Measurements from ENCODE around the gene GRIN2D. TPM values are rescaled to one million over a fixed set of nuclear protein-coding genes. Genes with fewer than 3 reads are reported as not detected.
"Not testable (repeated sequence)": the region's sequence is repeated elsewhere in the genome, so short reads cannot be mapped to it uniquely, and the experiment has no call there.

Gene GRIN2D
- total RNA-seq, 6 experiments from 2014 or later = 2.8 to 4.4 (median 3.1) TPM

DNA sequence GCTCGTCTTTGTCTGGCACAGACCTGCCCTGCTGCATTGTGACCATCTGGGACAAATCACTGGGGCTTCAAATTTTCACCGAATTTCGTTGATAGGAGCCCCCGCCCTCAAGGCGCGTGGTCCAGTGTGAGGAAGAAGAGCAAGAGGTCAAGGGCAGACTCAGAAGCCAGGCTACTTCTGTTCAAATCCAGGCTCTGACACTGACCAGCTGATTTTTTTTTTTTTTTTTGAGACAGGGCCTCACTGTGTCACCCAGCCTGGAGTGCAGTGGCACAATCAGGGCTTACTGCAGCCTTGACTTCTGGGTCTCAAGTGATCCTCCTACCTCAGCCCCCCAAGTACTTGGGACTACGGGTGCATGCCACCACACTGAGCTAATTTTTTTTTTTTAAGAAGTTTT is 22.1 kb upstream of the GRIN2D start:
- Mint-ChIP-seq H3K4me1 (ENCODE audit: low read depth) (0 out of 2 replicates have a peak, but pooled peaks cover 6% of the 10 kb centered on the region), H3K27me3 (ENCODE audit: insufficient read depth) (peaks cover 11% of the 10 kb centered on the region), H3K27ac (no peak overlapping the region), H3K36me3 (ENCODE audit: low read depth) (no peaks in the 10 kb centered on the region), H3K4me3 (no peak overlapping the region), H3K9me3 (no peaks in the 10 kb centered on the region)
- TF ChIP-seq, protein P1, sequence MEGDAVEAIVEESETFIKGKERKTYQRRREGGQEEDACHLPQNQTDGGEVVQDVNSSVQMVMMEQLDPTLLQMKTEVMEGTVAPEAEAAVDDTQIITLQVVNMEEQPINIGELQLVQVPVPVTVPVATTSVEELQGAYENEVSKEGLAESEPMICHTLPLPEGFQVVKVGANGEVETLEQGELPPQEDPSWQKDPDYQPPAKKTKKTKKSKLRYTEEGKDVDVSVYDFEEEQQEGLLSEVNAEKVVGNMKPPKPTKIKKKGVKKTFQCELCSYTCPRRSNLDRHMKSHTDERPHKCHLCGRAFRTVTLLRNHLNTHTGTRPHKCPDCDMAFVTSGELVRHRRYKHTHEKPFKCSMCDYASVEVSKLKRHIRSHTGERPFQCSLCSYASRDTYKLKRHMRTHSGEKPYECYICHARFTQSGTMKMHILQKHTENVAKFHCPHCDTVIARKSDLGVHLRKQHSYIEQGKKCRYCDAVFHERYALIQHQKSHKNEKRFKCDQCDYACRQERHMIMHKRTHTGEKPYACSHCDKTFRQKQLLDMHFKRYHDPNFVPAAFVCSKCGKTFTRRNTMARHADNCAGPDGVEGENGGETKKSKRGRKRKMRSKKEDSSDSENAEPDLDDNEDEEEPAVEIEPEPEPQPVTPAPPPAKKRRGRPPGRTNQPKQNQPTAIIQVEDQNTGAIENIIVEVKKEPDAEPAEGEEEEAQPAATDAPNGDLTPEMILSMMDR (IDR thresholded peaks at IDR 0.05) = no peak
- no peak for DNase-seq

DNA sequence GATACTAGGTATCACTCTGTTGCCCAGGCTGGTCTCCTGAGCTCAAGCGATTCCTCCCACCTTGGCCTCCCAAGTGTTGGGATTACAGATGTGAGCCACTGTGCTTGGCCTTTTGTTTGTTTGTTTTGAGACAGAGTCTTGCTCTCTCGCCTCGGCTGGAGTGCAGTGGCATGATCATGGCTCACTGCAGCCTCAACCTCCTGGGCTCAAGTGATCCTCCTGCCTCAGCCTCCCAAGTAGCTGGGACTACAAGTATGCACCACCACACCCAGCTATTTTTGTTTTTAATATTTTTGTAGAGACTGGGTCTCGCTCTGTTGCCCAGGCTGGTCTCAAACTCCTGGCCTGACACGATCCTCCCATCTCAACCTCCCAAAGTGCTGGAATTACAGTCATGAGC is 21.7 kb upstream of the GRIN2D start:
- DNase-seq; H3K4me3 Mint-ChIP-seq; H3K27ac Mint-ChIP-seq; H3K4me1 Mint-ChIP-seq (ENCODE audit: low read depth); H3K9me3 Mint-ChIP-seq; H3K36me3 Mint-ChIP-seq (ENCODE audit: low read depth): not testable (repeated sequence)
- peaks cover 11% of the 10 kb centered on the region for H3K27me3 Mint-ChIP-seq (ENCODE audit: insufficient read depth)

DNA sequence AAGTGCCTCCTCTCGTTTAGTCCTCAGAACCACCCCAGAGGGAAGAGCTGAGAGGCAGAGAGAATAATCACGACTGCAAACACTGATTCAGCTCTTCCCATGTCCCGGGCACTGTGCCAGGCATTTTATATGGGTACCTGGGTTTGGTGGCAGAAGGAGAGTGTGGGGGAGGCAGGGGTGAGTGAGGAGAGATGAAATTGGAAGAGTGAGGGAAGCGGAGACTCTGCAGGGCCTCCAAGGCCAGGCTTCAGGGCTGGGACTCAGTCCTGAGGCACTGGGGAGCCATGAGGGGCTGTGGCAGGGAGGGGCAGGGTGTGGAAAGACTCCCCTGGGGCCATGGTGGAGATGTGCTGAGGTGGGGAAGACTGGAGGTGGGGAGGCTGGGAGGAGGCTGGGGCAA is 20.6 kb upstream of the GRIN2D start:
- Mint-ChIP-seq H3K4me1 (ENCODE audit: low read depth) (0 out of 2 replicates have a peak, but pooled peaks cover 6% of the 10 kb centered on the region), H3K27ac (no peak overlapping the region), H3K9me3 (no peaks in the 10 kb centered on the region), H3K36me3 (ENCODE audit: low read depth) (no peaks in the 10 kb centered on the region), H3K27me3 (ENCODE audit: insufficient read depth) (peaks cover 11% of the 10 kb centered on the region), H3K4me3 (no peak overlapping the region)
- TF ChIP-seq, protein P1 (IDR thresholded peaks at IDR 0.05) = no peak
- DNase-seq = no peak

DNA sequence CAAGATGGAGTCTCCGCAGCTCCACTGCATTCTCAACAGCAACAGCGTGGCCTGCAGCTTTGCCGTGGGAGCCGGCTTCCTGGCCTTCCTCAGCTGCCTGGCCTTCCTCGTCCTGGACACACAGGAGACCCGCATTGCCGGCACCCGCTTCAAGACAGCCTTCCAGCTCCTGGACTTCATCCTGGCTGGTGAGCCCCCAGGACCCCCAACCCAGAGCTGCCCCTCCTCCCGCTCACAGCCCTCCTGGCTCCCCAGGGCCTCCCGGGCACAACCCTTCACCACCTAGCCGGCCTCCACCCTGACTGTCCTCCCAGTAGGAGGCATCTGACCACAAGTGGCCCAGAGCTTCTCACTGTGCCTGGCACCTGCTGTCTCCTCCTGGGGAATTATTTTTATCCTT is 19.9 kb upstream of the GRIN2D start:
- Mint-ChIP-seq H3K4me3 (no peak overlapping the region), H3K9me3 (no peaks in the 10 kb centered on the region), H3K27ac (no peak overlapping the region; the same call in 1 of the 2 replicates), H3K4me1 (ENCODE audit: low read depth) (0 out of 2 replicates have a peak, but pooled peaks cover 6% of the 10 kb centered on the region), H3K27me3 (ENCODE audit: insufficient read depth) (peaks cover 11% of the 10 kb centered on the region), H3K36me3 (ENCODE audit: low read depth) (no peaks in the 10 kb centered on the region)
- no peak for DNase-seq
- TF ChIP-seq, protein P1 (IDR thresholded peaks at IDR 0.05) = no peak

DNA sequence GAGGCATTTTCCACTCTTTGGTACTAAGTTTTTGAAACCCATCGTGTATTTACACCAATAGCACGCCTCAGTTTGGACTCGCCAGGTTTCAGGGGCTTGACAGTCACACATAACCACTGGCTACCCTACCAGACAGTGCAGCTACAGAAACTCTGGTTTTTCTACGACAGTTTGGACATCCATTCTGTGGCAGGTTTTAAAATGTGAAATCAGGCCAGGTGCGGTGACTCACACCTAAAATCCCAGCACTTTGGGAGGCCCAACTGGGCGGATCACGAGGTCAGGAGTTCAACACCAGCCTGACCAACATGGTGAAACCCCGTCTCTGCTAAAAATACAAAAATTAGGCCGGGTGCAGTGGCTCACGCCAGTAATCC is 15.3 kb upstream of the GRIN2D start:
- Mint-ChIP-seq H3K4me3 (no peak overlapping the region), H3K27me3 (ENCODE audit: insufficient read depth) (no peaks in the 10 kb centered on the region; the same call in 1 of the 2 replicates)
- TF ChIP-seq, protein P1 (IDR thresholded peaks at IDR 0.05) = no peak

DNA sequence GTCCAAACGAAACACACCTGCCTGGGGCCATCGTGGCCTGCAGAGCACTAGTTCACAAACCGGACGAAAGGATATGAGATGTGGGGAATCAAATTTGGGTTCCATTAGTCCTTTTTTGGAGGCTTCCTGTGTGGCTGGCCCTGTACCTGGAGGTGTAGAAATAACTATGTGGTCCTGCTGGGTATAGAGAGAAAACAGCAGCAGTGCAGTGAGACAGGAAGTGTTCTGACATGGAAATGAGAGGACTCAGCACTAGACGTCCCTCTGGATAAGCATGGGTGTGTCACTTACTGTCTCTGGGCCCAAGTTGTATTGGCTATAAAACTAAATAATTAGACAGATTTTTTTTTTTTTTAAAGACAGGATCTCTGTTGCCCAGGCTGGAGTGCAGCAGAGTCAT is 14.4 kb upstream of the GRIN2D start:
- Mint-ChIP-seq H3K36me3 (ENCODE audit: low read depth) (peaks cover 22% of the 10 kb centered on the region), H3K4me1 (ENCODE audit: low read depth) (no peaks in the 10 kb centered on the region), H3K27ac (no peak overlapping the region), H3K27me3 (ENCODE audit: insufficient read depth) (no peaks in the 10 kb centered on the region; the same call in 1 of the 2 replicates), H3K9me3 (no peaks in the 10 kb centered on the region), H3K4me3 (no peak overlapping the region)
- no peak for DNase-seq
- TF ChIP-seq, protein P1 (IDR thresholded peaks at IDR 0.05) = no peak

More for the DNA sequence above, 15.3 kb upstream of the GRIN2D start:
- H3K9me3 Mint-ChIP-seq = no peaks in the 10 kb centered on the region
- H3K27ac Mint-ChIP-seq = no peak overlapping the region
- peaks cover 18% of the 10 kb centered on the region for H3K36me3 Mint-ChIP-seq (ENCODE audit: low read depth)
- no peaks in the 10 kb centered on the region for H3K4me1 Mint-ChIP-seq (ENCODE audit: low read depth)
- DNase-seq = no peak
